Lung microvascular endothelial cell (primary cell): ENCODE data around the gene CFAP100. TPM values are rescaled to one million over a fixed set of nuclear protein-coding genes. Genes with fewer than 3 reads are reported as not detected.

Source experiments
- DNase-seq, 2 donors: peaks; one replicate each; pipeline versions ENCODE4 v3.0.0 to v3.0.0-alpha.2; 2010; ENCODE audit warnings: low read depth in 2 of 2
- total RNA-seq: library from RNA; depleted of rRNA; stranded (reverse); fragments of >200 nt; gene quantifications from 2 replicates; pipeline ENCODE4 v1.2.1, GENCODE V29; 2014

The CFAP100 gene
- total RNA-seq, result not detected in 2 replicates

DNA sequence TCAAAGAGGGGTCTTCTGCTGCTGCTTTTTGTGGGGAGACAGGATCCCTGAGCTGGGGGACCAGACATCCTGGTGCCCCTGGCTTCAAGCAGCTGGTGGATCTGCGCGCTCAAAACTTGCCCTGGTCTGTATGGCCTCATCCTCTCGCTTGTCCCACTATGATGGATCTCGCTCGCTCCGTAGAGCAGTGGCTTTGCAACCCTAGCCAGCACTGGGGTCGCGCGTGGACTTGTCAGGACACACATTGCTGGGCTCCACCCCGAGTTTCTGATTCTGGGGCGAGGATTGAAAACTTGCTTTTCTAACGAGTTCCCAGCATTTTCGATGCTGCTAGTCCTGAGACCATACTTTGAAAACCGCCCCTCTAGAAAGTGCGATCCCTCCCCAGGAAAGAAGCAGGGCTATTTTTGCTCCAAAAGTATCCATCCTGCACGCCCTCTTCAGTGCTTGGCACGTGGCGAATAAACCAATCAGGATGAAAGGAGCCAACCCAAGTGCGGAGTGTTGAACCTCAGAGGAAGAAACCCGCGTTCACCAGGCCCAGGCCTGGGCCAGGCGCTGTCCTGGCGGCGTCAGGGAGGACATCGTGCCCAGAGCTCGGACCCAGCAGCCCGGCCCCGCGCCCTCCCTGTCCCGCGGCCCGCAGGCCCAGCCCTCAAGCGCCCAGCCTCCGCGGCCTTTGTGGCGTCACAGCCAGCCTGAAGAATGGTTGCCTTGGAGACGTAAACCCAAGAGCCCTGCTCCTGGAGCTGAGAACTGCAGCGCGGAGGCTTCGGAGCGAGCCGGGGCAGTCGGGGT is at the start of gene CFAP100:
Gene CFAP100, plus strand, starts transcription at position 731 of the 798 bp plus-strand sequence. CDS start 1,092 bp downstream, outside the sequence.
- no peak for DNase-seq

DNA sequence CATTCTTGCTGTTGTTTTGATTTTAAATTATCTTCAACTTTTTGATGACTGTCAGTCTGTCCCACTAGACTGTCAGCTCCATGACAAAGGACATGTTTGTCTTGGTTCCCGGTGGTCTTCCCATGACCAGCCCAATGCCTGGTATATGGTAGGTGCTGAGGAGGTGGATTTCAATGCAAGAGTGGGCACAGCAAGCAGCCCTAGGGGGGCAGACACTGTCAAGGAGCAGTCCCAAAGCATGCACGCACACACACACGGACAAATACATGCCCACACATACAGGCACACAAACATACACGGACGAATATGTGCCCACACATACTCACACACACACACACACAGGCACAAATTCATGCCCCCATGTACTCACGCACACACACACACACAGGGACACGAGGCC is 49.5 kb upstream of the CFAP100 start:
- no peak for DNase-seq

DNA sequence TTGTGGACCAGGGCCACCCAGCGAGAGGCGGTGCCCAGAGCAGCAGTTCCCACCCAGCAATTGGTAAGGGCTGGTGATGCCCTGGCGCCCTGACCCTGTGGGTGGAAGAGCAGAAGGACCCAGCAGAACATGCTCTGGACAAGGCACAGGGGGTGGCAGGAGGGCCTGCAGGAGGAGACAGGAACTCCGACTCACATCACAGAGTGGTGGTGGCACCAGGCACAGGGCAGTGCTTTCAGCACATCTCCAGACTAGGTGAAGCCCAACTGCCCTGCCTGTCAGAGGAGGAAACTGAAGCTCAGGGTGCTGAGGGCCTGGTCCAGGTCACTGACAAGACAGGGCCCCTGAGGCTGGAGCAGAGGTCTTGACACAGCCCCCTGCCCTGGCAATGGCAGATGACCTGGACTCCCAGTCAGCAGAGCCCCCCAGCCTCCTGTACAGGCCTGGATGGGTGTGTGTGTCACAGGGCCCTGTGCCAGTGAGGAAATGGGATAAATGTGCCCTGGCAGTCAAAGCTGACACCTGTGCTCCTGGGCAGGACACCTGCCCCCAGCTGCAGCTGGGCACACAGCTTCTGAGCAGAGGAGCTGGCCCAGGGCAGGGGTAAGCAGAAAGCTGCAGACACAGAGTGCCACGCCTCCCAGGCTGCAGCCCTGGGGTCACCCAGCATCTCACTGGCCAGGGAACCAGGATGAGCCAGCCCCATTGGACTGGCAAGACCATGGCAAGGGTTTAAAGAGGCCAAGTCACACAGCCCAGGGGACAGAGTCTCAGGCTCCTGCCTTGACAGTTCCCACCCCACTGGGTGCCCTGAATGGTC is 48.9 kb upstream of the CFAP100 start:
- no peak for DNase-seq

DNA sequence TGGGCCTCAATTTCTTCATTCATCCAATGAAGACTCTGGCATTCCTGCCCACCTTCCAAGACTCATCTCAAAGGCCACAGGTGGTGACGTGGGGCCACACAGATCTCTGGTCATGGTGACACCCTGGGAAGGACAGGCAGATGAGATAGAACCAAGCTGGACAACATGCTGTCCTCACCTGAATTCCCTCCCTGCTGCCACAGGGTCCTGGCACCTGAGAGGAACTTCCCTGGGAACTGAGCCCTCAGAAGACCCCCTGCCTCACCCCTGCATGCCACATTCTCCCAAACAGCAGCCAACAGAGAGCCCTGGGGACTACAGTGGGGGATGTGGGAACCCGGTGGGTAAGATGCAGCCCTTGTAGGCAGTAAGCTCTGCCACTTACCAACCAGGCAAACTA is 48.2 kb upstream of the CFAP100 start:
- DNase-seq, result no peak

DNA sequence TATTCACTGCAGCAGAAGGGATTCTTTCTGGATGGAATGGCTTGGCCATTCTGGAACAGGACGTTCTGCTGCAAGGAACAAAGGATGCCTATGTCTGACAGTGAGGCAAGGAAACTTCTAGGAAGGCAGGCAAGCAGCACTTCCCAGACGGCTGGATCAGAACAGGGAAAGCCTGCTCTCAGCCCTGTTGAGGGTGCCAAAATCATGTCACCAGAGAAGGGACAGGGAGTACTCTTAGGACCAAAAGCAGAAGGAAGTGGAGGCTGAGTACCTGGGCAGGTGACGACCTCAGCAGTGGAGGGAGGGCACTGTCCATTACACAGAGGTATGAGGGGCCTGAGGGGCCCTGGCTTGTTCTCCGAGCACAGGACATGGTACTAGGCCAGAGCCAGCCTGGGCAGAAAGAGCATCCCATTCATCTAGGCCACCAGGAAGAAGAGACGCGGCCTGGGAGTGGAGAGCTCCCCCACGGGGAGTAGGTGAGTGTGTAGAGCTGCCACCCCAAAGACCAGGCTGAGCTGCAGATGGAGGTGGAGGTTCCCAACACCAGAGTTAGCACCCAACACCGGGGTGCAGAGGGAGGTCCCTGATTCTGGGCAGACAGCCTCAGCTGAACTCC is 47.1 kb upstream of the CFAP100 start:
- DNase-seq, result no peak

DNA sequence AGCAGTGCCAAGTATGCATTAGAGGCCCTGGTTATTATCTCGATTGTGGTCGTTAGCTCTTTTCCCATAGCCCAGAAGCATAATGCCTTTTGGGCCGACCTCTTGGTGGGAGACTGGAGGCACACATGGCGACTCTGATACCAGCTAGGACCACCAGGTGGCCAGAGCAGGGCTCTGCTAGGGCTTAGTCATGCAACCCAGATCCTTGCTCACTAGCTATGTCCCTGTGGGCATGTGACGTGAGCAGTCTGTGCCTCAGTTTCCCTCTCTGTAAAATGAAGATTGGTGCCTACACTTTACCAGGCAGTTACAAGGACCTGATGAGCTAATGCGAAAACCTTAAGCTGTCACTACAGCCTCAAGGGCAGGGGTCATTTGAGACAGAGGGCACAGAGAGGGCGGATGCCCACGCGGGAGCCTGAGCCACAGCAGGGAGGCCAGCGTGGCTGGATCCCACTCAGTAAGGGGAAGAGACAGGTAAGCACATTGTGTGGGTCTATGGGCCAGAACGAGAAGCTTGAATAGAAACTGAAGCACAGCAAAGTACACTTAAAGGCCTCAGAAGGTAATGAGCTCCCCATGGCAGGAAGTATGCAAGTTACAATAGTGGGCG is 46.3 kb upstream of the CFAP100 start:
- peak in 1 of 2 donors; percentile 34 for DNase-seq

DNA sequence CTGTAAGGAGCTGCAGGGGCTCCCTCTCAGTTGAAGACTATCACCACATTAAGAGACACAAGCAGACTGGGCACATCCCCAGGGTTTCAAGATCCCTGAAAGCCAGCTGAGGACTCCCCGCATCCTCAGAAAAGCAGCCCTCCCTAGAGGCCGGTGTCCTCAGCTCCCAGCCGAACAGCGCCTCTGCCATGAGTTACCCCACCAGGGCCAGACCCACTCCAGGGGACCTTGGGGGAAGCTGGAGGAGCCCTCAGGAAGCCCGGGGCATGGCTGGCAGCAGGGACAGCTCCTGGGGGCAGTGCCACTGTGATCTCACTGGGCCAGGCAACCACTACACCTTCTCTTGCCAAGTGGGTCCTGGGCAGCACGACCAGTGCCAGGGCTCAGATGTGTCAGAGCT is 45.6 kb upstream of the CFAP100 start:
- DNase-seq, result no peak

DNA sequence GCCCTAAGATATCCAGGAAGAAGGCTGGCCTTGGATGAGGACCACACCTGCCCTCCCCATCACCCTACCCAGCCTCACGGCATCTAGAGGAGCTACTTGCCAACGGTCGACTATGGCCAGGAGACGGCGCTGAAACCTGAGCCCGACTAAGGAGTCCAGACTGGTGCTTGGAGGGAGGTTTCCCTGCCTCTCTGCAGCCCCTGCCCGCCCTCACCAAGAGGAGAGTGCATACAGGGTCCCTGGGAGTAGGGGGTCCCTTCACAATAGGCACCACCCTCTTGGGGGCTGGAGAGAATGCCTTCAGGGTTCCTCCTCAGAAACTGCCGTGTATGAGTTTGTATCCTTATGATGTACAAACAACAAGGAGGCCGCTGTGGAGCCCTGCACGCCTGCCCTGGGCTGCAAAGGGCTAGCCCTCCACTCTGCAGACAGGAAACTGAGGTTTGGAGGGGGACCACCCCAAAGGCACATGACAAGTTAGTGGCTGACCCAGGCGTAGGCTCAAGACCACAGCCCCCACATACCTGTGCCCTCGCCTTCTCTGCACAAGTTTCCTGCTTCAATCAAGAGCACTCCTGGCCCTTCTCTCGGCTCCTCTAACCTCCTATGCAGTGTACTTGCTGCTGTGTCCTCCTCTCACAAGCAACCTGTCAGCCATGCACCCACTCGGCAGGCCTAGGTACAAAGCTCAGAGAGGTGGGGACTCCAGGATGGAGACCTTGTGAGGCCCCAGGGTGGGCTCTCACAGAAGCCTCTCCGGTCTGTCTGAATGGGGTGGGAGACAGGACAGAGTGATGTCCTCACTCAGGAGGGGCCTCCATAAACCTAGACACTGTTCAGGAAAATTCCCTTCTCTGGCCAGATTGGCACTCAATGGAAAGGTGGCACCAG is 44.9 kb upstream of the CFAP100 start:
- DNase-seq, result no peak

DNA sequence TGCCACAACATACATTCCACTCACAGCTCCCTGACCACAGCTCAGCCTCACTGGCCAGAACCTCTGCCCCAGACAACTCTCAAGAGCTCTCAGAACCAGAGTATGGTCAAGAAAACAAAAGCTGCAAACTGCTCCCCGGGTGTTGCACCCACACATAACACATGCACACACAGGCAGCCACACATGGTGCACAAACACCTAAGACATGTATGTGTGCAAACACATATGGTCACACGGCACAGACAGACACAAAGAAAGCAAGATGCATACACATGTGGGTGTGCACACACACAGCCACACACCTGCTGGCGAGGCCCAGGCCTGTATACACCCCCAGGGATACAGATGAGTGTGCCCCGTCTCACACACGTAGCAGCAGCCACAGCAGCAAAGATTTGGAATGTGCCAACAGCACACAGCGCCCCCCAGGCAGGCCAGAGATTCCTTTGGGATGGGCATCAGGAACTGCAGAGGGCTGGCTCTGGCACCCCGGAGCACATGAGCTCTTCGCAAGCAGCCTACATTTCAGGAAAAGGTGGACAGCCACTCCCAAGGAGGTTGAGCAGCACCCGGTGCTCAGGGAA is 44.1 kb upstream of the CFAP100 start:
- DNase-seq, result no peak

DNA sequence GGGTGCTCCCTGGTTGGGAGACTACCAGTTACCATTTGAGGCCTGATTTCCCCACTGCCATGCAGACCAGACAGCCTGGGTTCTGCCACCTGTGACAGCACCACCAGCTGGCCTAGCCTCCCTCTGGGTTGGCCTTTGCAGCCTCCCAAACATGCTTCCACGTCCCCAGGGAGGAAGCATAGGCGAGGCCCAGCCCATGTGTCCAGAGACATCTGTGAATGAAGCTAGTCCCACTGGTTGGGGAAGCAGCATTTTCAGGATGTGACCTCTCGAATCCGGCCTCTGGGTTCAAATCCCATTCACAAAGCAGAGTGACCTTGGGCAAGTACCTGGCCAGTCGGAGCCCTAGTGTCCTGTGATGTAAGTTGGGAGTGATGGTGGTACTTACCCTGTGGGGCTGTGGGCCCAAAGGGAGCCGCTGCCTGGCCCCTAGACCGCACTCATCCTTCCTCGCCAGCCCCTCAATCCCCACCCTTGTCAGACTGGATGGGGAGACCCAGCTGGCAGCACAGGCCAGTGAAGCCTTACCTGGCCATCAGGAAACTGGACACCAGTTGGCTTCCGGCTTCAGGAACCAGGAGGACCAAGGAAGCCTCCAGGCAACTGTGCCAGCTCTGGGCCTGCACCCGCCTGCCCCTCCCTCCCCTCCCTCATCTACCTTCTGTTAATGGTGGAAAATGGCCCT is 43.5 kb upstream of the CFAP100 start:
- no peak for DNase-seq

DNA sequence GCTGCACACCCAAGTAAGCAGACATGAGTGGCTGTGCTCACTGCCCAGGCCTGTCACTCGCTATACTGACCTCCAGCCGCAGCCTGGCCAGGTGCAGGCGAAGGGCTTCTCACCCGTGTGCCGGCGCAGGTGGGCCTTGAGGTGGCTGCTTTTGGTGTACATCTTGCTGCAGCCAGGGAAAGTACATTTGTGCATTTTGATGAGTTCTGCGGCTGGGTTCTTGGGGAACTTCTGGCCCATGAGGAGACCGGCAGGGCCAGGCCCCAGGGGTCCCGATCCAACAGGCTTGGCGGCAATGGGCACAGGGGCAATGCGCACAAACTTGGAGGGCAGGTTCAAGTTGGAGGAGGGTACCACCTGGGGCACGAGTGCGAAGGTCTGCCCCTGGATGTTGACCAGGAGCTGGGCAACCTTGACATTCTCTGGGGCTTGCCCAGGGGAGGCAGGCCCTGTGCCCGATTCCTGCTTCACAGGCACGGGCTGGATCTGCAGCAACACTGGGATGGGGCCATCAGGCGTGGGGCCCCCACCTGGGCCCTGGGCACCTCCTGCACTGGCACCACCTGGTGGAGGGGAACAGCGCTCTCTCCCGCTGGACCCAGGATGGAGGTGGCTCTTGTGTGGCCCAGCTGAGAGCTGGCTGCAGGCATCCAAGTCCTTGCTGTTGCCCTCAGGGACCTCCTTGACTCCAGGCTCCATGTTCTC is 42.8 kb upstream of the CFAP100 start:
- DNase-seq, result no peak

DNA sequence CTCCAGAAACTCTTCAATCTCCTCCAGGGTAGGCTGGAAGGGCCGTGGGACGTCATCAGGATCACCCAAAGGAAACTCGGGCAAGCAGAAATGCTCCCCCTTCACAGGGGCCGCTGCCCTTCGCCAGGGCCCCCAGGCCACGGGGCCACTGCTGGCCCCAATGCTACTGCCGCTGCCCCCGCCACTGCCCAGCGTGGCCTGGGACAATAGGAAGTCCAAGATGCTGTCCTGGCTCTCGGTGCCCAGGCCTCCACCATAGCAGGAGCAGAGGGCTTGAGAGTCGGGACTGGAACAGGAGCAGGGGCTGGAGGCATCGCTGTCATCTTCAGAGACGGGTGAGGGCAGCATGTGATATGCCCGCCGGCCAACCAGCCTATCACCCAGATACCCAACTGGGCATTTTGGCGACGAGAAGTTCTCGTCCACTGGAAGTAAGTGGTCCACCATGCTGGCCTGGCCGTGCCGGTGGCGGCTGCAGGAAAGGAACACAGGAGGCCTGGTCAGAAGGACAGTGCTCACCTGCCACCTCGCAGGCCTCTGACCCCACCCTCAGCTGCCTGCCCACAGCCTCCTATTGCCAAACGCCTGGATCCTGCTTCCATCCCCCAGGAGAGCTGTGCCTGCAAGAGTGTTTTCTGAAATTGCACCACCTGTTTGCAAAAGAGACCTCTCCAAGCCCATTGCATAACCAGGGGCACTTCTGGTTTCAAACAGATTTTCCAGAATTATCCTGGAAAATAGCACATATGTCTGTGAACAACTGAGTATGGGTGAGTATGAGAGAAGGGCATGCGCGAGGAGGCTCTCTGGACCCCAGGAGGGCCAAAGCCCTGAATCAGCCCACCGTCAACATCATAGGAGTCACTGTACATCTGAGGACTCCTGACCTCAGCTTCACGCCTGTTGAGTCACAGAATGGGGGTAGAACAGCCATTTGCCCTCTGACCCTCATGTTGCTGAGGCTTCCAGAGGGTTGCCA is 41.9 kb upstream of the CFAP100 start:
- DNase-seq, result no peak

DNA sequence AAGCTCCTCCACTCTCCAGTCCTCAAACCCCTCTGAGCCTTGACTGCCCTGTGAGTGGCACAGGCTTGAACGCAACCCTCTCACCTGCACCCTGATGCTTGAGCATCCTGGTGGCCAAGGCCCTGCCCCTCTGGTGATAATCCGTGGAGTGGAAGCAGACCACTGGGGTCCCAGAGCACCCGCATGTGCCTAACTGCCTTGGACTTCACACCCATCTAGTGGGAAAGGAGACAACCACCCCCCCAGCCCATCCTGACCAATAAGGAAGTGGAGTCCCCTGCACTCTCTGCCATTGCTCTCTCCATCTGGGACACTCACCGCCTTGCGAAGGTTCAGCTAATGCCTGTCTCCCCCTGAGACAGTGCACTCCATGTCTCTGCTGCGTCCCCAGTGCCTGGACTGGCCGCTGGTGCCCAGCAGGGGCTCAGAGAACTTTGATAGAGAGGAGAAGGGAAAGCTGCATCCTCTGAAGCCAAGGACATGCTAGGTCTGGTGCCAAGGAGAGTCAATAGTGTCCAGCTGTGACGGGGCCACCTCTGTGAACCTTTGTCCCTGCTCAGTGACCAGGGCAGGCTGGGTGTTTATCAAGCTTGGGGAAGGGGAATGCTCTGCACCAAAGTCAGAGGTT is 40.9 kb upstream of the CFAP100 start:
- DNase-seq, result no peak

DNA sequence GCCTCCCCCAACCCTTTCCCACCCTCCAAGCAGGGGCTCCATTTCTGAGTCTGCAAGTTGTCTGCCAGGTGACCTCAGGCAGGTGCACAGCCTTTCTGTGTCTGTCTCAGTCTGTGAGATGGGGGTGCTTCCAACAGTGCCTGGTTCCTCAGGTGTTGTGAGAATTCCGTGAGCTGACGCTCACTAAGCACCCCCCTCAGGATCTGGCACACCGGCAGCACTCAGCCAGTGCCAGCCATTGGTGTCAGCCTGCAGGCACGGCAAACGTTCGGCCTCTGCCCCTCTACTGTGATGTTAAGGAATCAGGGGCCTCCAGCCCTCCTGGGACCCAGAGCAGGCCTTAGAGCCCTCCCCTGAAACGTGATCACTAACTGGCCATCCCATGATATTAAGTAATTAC is 39.9 kb upstream of the CFAP100 start:
- DNase-seq, result no peak

DNA sequence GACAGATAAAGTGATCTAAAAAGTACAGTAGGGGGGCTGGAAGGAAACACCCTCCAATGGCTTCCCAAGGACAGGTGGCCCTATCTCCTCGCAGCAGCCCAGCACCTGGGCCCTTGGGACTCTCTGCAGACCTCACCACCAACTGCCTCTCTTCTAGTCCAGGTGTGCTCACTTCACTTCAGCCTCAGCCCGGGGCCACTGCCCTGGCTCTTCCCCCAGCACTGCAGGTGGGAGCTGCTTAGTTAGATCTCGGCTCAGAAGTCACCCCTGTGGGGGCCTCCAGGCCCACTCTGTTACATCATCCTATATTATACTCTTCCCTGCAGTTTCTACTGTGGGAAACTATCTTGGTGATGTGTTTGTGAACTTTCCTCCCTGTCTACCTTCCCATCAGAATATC is 39.5 kb upstream of the CFAP100 start:
- DNase-seq, result no peak

DNA sequence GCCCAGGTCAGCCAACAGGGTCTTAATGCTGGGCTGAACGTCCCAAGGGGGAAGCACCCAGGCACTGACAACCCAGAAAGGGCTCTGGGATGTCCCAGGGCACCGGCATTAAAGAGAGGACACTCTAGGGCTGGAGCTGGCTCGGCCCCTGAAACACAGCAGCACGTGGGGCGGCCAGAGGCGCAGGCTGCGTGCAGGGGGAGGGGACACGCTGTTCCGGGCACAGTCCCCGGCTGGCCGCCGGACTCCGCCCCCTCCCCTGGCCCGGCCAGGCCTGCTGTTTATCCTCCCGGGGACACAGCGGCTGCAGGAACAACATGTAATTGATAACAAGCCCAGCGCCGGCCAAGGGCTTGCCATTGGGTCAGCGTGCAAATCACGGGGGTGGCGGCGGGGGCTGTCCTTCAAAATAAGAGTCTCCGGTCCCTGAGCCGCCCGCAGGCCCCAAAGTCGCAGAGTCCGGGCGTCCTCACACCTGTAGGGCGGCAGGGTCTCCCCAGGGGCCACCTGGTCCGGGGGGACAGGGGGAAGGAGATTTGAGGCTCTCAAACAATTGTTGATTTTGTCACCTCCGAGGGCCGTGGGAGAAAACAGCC is 38.8 kb upstream of the CFAP100 start:
- DNase-seq, result peak; percentile 60 to 98
